WTC11 (cell line): Measurements from ENCODE around the gene COG3. TPM values are rescaled to one million over a fixed set of nuclear protein-coding genes. Genes with fewer than 3 reads are reported as not detected.

ENCODE experiments used
- ATAC-seq: fragments of 200-7000 bp; cut with Tn5 transposase; 2 replicates; pipeline ENCODE4 v1.10.0; 2021; ENCODE audit warnings: mild to moderate bottlenecking, moderate library complexity
- CTCF ChIA-PET: fragments of 300-600 bp; sonication (Branson Sonifier 250); formaldehyde crosslinking; loops from one replicate; lab custom pipeline; 2021; ENCODE audit warnings: antibody characterized with exemption; lab: Charles Lee
- POLR2A ChIA-PET: fragments of 350-600 bp; sonication (Branson Sonifier 250); formaldehyde crosslinking; loops from one replicate; lab custom pipeline; 2021; ENCODE audit warnings: antibody characterized with exemption; lab: Charles Lee
- DNase-seq: peaks from one replicate; pipeline ENCODE4 v3.0.0; 2021; ENCODE audit warnings: low spot score
- H3K27ac Mint-ChIP-seq: 2 replicates; pipeline ENCODE4 v1.8.0; 2021; ENCODE audit warnings: mixed read lengths
- H3K27me3 Mint-ChIP-seq: 2 replicates; pipeline ENCODE4 v1.8.0; 2021; ENCODE audit warnings: low read depth, mild to moderate bottlenecking, moderate library complexity, mixed read lengths
- H3K36me3 Mint-ChIP-seq: 2 replicates; pipeline ENCODE4 v1.8.0; 2021; ENCODE audit warnings: mixed read lengths
- H3K4me1 Mint-ChIP-seq: 2 replicates; pipeline ENCODE4 v1.8.0; 2022; ENCODE audit warnings: mixed read lengths
- H3K4me3 Mint-ChIP-seq: 2 replicates; pipeline ENCODE4 v1.8.0; 2021; ENCODE audit warnings: mild to moderate bottlenecking, moderate library complexity, mixed read lengths
- H3K9me3 Mint-ChIP-seq: 2 replicates; pipeline ENCODE4 v1.8.0; 2021; ENCODE audit warnings: mixed read lengths
- ATF6 ChIP-seq: sonication (generic); formaldehyde crosslinking; IDR thresholded peaks from 2 replicates; pipeline ENCODE4 v1.8.1; 2023; ENCODE audit warnings: mild to moderate bottlenecking, missing genetic modification reagents
- CDX4 ChIP-seq: fragments of 250-450 bp; sonication (Bioruptor Pico); IDR thresholded peaks from 2 replicates; pipeline ENCODE4 v1.9.0; 2021; ENCODE audit warnings: moderate library complexity, mild to moderate bottlenecking, inconsistent platforms, borderline replicate concordance
- CREB1 ChIP-seq: sonication (generic); formaldehyde crosslinking; IDR thresholded peaks from 2 replicates; pipeline ENCODE4 v1.8.0; 2023; ENCODE audit warnings: mild to moderate bottlenecking, missing genetic modification reagents
- CREM ChIP-seq: sonication (generic); formaldehyde crosslinking; IDR thresholded peaks from 2 replicates; pipeline ENCODE4 v1.8.1; 2022; ENCODE audit warnings: mild to moderate bottlenecking, missing genetic modification reagents, moderate library complexity
- FOXK1 ChIP-seq: sonication (generic); formaldehyde crosslinking; IDR thresholded peaks from 2 replicates; pipeline ENCODE4 v1.8.0; 2022; ENCODE audit warnings: mild to moderate bottlenecking, moderate library complexity, missing genetic modification reagents
- GABPB1 ChIP-seq: sonication (generic); formaldehyde crosslinking; IDR thresholded peaks from 2 replicates; pipeline ENCODE4 v1.8.1; 2023; ENCODE audit warnings: mild to moderate bottlenecking, missing genetic modification reagents
- JAZF1 ChIP-seq: fragments of 250-450 bp; sonication (Bioruptor Pico); IDR thresholded peaks from 2 replicates; pipeline ENCODE4 v1.9.0; 2021; ENCODE audit warnings: moderate library complexity, mild to moderate bottlenecking, inconsistent platforms
- KAT7 ChIP-seq: sonication (generic); formaldehyde crosslinking; IDR thresholded peaks from 2 replicates; pipeline ENCODE4 v1.8.1; 2023; ENCODE audit warnings: missing genetic modification reagents, mild to moderate bottlenecking, borderline replicate concordance
- MYBL2 ChIP-seq: sonication (generic); formaldehyde crosslinking; IDR thresholded peaks from 2 replicates; pipeline ENCODE4 v1.8.1; 2023; ENCODE audit warnings: mild to moderate bottlenecking, moderate library complexity, missing genetic modification reagents
- PRDM15 ChIP-seq: sonication (generic); formaldehyde crosslinking; IDR thresholded peaks from 2 replicates; pipeline ENCODE4 v1.8.0; 2022; ENCODE audit warnings: missing genetic modification reagents
- PRRX2 ChIP-seq: fragments of 250-450 bp; sonication (Bioruptor Pico); IDR thresholded peaks from 2 replicates; pipeline ENCODE4 v1.8.0; 2021; ENCODE audit warnings: mild to moderate bottlenecking
- RELA ChIP-seq: sonication (generic); formaldehyde crosslinking; IDR thresholded peaks from 2 replicates; pipeline ENCODE4 v1.8.1; 2022; ENCODE audit warnings: missing genetic modification reagents, mild to moderate bottlenecking, borderline replicate concordance
- TCF7 ChIP-seq: sonication (generic); formaldehyde crosslinking; IDR thresholded peaks from 2 replicates; pipeline ENCODE4 v1.8.0; 2022; ENCODE audit warnings: mild to moderate bottlenecking, low read depth, missing genetic modification reagents, moderate library complexity
- TP53 ChIP-seq: sonication (generic); formaldehyde crosslinking; IDR thresholded peaks from 2 replicates; pipeline ENCODE4 v1.8.1; 2023; ENCODE audit warnings: mild to moderate bottlenecking, missing genetic modification reagents
- ZBTB21 ChIP-seq: sonication (generic); formaldehyde crosslinking; IDR thresholded peaks from 2 replicates; pipeline ENCODE4 v1.8.1; 2023; ENCODE audit warnings: mild to moderate bottlenecking, missing genetic modification reagents, borderline replicate concordance
- ZNF219 ChIP-seq: sonication (generic); formaldehyde crosslinking; IDR thresholded peaks from 2 replicates; pipeline ENCODE4 v1.8.0; 2023; ENCODE audit warnings: missing genetic modification reagents, mild to moderate bottlenecking, borderline replicate concordance
- ZNF263 ChIP-seq: sonication (generic); formaldehyde crosslinking; IDR thresholded peaks from 2 replicates; pipeline ENCODE4 v1.8.1; 2022; ENCODE audit warnings: low read depth, mild to moderate bottlenecking, moderate library complexity, missing genetic modification reagents
- ZNF317 ChIP-seq: sonication (generic); formaldehyde crosslinking; IDR thresholded peaks from 2 replicates; pipeline ENCODE4 v1.8.1; 2023; ENCODE audit warnings: low read depth, mild to moderate bottlenecking, moderate library complexity, missing genetic modification reagents, borderline replicate concordance
- ZNF423 ChIP-seq: fragments of 250-450 bp; sonication (Bioruptor Pico); IDR thresholded peaks from 2 replicates; pipeline ENCODE4 v2.1.2; 2022; ENCODE audit warnings: mild to moderate bottlenecking, moderate library complexity
- ZNF532 ChIP-seq: fragments of 250-450 bp; sonication (Bioruptor Pico); IDR thresholded peaks from 2 replicates; pipeline ENCODE4 v1.9.0; 2021; ENCODE audit warnings: mild to moderate bottlenecking, borderline replicate concordance
- ZNF671 ChIP-seq: fragments of 250-450 bp; sonication (Bioruptor Pico); IDR thresholded peaks from 2 replicates; pipeline ENCODE4 v1.8.0; 2021; ENCODE audit warnings: mild to moderate bottlenecking
- total RNA-seq: library from RNA; stranded (reverse); gene quantifications from 3 replicates; pipeline ENCODE4 v1.2.3, GENCODE V29; 2021
- TF ChIP-seq, protein P1 (sequence below): sonication (generic); formaldehyde crosslinking; IDR thresholded peaks from 2 replicates; pipeline ENCODE4 v1.8.1; 2023; ENCODE audit warnings: mild to moderate bottlenecking, missing genetic modification reagents, moderate library complexity
- TF ChIP-seq, protein P2 (sequence below): fragments of 250-450 bp; sonication (Bioruptor Pico); IDR thresholded peaks from 2 replicates; pipeline ENCODE4 v1.9.0; 2021; ENCODE audit warnings: mild to moderate bottlenecking

The COG3 gene
- total RNA-seq, 1 experiment from 2014 or later, result 21.6 TPM

GRCh38 chr13:45500492-45501174 lies 35.9 kb downstream of the COG3 start:
- ChIA-PET POLR2A (no interaction called here), CTCF (no interaction called here)
- Mint-ChIP-seq H3K9me3 (peaks cover 7% of the 10 kb centered on the region), H3K4me1 (no peaks in the 10 kb centered on the region), H3K4me3 (no peak overlapping the region), H3K36me3 (peaks cover 43% of the 10 kb centered on the region), H3K27ac (no peak overlapping the region), H3K27me3 (no peaks in the 10 kb centered on the region)
- TF ChIP-seq ZNF671 (CRISPR knock-in tag), result no peak
- TF ChIP-seq ZBTB21 (CRISPR knock-in tag), result no peak
- TF ChIP-seq, protein P1, sequence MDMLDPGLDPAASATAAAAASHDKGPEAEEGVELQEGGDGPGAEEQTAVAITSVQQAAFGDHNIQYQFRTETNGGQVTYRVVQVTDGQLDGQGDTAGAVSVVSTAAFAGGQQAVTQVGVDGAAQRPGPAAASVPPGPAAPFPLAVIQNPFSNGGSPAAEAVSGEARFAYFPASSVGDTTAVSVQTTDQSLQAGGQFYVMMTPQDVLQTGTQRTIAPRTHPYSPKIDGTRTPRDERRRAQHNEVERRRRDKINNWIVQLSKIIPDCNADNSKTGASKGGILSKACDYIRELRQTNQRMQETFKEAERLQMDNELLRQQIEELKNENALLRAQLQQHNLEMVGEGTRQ (CRISPR knock-in tag), result no peak
- no peak for TF ChIP-seq RELA (CRISPR knock-in tag)
- peak; percentile 81 for TF ChIP-seq GABPB1
- TF ChIP-seq FOXK1, result no peak
- TF ChIP-seq MYBL2, result no peak
- ATAC-seq (no peak), DNase-seq (no peak)

GRCh38 chr13:45501175-45501526 lies 36.4 kb downstream of the COG3 start:
- H3K4me1 Mint-ChIP-seq, result no peaks in the 10 kb centered on the region
- POLR2A ChIA-PET, result no interaction called here
- TF ChIP-seq PRDM15 (no peak), PRRX2 (CRISPR knock-in tag) (no peak), CREM (CRISPR knock-in tag) (no peak), ZNF532 (CRISPR knock-in tag) (no peak), CDX4 (CRISPR knock-in tag) (no peak), ZNF263 (no peak), TP53 (CRISPR knock-in tag) (no peak), ZNF423 (CRISPR knock-in tag) (no peak), ZNF671 (CRISPR knock-in tag) (no peak), ZNF219 (CRISPR knock-in tag) (no peak), KAT7 (CRISPR knock-in tag) (no peak), ZBTB21 (CRISPR knock-in tag) (no peak), ZNF317 (no peak), TCF7 (CRISPR knock-in tag) (no peak), CREB1 (no peak), ATF6 (CRISPR knock-in tag) (no peak), JAZF1 (no peak)
- TF ChIP-seq, protein P1 (CRISPR knock-in tag), result no peak
- TF ChIP-seq, protein P2, sequence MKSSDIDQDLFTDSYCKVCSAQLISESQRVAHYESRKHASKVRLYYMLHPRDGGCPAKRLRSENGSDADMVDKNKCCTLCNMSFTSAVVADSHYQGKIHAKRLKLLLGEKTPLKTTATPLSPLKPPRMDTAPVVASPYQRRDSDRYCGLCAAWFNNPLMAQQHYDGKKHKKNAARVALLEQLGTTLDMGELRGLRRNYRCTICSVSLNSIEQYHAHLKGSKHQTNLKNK, result no peak
- no peak overlapping the region for H3K27ac Mint-ChIP-seq
- peaks cover 7% of the 10 kb centered on the region for H3K9me3 Mint-ChIP-seq
- ATAC-seq (no peak), DNase-seq (no peak)
- H3K27me3 Mint-ChIP-seq, result no peaks in the 10 kb centered on the region
- peaks cover 43% of the 10 kb centered on the region for H3K36me3 Mint-ChIP-seq
- CTCF ChIA-PET, result no interaction called here
- H3K4me3 Mint-ChIP-seq, result no peak overlapping the region
